Adrenal gland (tissue), 5 donors: Measurements from ENCODE around the gene RTKN2.
"Not testable (repeated sequence)": the region's sequence is repeated elsewhere in the genome, so short reads cannot be mapped to it uniquely, and the experiment has no call there.

Source experiments
- POLR2A ChIP-seq, 2 donors: fragments of 450-650 bp; IDR thresholded peaks; one replicate each; pipeline ENCODE4 v1.6.1; 2017; ENCODE audit warnings: antibody characterized with exemption in 2 of 2, mild to moderate bottlenecking in 2 of 2, moderate library complexity in 1 of 2
- TF ChIP-seq, protein P1 (sequence below), 6 experiments: fragments of 450-650 bp in 4 of 6; fragments of 200-600 bp in 2 of 6; sonication (generic) in 1 of 6; IDR thresholded peaks; 1 replicate in 5 of 6; 2 replicates in 1 of 6; pipeline versions ENCODE4 v1.5.1 to v1.8.0; 2016 to 2021; ENCODE audit warnings: antibody characterized with exemption in 6 of 6, mild to moderate bottlenecking in 2 of 6, moderate library complexity in 1 of 6
- donor health status: DM: no; HTN: no; CAD: no.

DNA sequence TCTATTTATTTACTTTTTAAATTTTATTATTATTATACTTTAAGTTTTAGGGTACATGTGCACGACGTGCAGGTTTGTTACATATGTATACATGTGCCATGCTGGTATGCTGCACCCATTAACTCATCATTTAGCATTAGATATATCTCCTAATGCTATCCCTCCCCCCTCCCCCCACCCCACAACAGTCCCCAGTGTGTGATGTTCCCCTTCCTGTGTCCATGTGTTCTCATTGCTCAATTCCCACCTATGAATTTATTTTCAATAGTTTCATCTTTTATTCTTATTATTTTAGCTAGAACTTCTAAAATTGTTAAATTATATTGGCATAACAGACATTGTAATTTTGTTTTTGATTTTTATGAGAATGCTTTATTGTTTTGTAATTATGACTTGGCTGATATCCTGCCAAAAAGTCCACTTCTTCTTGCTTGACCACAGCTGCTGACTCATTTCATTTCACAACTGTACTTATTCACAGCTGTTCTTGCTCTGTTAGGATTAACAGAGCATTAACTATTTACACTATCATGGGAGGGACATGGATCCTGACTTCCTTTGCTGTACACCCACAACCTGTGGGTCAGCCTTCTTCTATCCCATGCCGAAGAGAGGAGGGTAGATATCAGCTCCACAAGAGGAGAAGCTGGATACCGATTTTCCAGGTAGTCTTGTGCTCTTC lies 25.5 kb downstream of the RTKN2 start:
- TF ChIP-seq, protein P1, sequence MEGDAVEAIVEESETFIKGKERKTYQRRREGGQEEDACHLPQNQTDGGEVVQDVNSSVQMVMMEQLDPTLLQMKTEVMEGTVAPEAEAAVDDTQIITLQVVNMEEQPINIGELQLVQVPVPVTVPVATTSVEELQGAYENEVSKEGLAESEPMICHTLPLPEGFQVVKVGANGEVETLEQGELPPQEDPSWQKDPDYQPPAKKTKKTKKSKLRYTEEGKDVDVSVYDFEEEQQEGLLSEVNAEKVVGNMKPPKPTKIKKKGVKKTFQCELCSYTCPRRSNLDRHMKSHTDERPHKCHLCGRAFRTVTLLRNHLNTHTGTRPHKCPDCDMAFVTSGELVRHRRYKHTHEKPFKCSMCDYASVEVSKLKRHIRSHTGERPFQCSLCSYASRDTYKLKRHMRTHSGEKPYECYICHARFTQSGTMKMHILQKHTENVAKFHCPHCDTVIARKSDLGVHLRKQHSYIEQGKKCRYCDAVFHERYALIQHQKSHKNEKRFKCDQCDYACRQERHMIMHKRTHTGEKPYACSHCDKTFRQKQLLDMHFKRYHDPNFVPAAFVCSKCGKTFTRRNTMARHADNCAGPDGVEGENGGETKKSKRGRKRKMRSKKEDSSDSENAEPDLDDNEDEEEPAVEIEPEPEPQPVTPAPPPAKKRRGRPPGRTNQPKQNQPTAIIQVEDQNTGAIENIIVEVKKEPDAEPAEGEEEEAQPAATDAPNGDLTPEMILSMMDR (IDR thresholded peaks at IDR 0.05): not testable (repeated sequence)
- not testable (repeated sequence) for TF ChIP-seq POLR2A (IDR thresholded peaks at IDR 0.05)
